Erythroblast (primary cell): ENCODE results near the gene BCL10.

Experiments used
- DNase-seq, 2 experiments: peaks; one replicate each; lab custom pipeline; 2025; lab: John Stamatoyannopoulos, UW
- GATA1 ChIP-seq: IDR thresholded peaks from 2 replicates; pipeline ENCODE4 v1.6.1; 2011; ENCODE audit warnings: low read depth, mild to moderate bottlenecking, control low read depth, low read length, moderate library complexity
- POLR2A ChIP-seq: IDR thresholded peaks from 2 replicates; pipeline ENCODE4 v1.6.1; 2011; ENCODE audit warnings: mild to moderate bottlenecking, low read length

Gene BCL10

GRCh38 chr1:85313888-85314696 is 37.7 kb upstream of the BCL10 start:
- no peak for DNase-seq
- TF ChIP-seq GATA1 = no peak
- TF ChIP-seq POLR2A = no peak

GRCh38 chr1:85311818-85312217 is 35.4 kb upstream of the BCL10 start:
- DNase-seq = no peak
- no peak for TF ChIP-seq POLR2A
- TF ChIP-seq GATA1 = no peak

- DNase-seq = no peak
- TF ChIP-seq POLR2A (no peak), GATA1 (no peak)
Observed at GRCh38 chr1:85308833-85309350, 32.5 kb upstream of the BCL10 start.

- TF ChIP-seq POLR2A (no peak), GATA1 (no peak)
- peak; percentile 54 to 68 for DNase-seq
Observed at GRCh38 chr1:85307987-85308832, 31.8 kb upstream of the BCL10 start.

GRCh38 chr1:85306236-85306635 is 29.8 kb upstream of the BCL10 start:
- no peak for DNase-seq
- no peak for TF ChIP-seq GATA1
- TF ChIP-seq POLR2A = no peak

GRCh38 chr1:85303440-85304162 is 27.2 kb upstream of the BCL10 start:
- TF ChIP-seq GATA1 = no peak
- TF ChIP-seq POLR2A = no peak
- DNase-seq = no peak

GRCh38 chr1:85300140-85300539 is 23.7 kb upstream of the BCL10 start:
- DNase-seq = no peak
- TF ChIP-seq POLR2A (no peak), GATA1 (no peak)

GRCh38 chr1:85297855-85298629 is 21.6 kb upstream of the BCL10 start:
- TF ChIP-seq POLR2A (no peak), GATA1 (no peak)
- no peak for DNase-seq

- TF ChIP-seq GATA1 (no peak), POLR2A (no peak)
- no peak for DNase-seq
Observed at GRCh38 chr1:85297538-85297854, 21.1 kb upstream of the BCL10 start.

GRCh38 chr1:85296980-85297379 is 20.5 kb upstream of the BCL10 start:
- DNase-seq = no peak

GRCh38 chr1:85295654-85296053 is 19.2 kb upstream of the BCL10 start:
- TF ChIP-seq GATA1 (no peak), POLR2A (no peak)
- no peak for DNase-seq

More at GRCh38 chr1:85296980-85297379, 20.5 kb upstream of the BCL10 start:
- TF ChIP-seq GATA1 = no peak
- TF ChIP-seq POLR2A = no peak

GRCh38 chr1:85295006-85295431 is 18.6 kb upstream of the BCL10 start:
- TF ChIP-seq GATA1 (no peak), POLR2A (no peak)
- no peak for DNase-seq

- DNase-seq = no peak
- TF ChIP-seq GATA1 (no peak), POLR2A (no peak)
Observed at GRCh38 chr1:85290826-85291225, 14.4 kb upstream of the BCL10 start.
